Stimulated activated CD4-positive, alpha-beta T cell treated with anti-CD3 and anti-CD28 coated beads, TNF-alpha, amount 100 ng/mL, for 24 hours (primary cell): ENCODE results near the gene NKTR.
"Not testable (repeated sequence)": the region's sequence is repeated elsewhere in the genome, so short reads cannot be mapped to it uniquely, and the experiment has no call there.

Source experiments
- DNase-seq, 3 experiments: peaks; one replicate each; pipeline ENCODE4 v3.0.0-alpha.2; 2020; ENCODE audit warnings: low read depth in 3 of 3

The NKTR gene

DNA sequence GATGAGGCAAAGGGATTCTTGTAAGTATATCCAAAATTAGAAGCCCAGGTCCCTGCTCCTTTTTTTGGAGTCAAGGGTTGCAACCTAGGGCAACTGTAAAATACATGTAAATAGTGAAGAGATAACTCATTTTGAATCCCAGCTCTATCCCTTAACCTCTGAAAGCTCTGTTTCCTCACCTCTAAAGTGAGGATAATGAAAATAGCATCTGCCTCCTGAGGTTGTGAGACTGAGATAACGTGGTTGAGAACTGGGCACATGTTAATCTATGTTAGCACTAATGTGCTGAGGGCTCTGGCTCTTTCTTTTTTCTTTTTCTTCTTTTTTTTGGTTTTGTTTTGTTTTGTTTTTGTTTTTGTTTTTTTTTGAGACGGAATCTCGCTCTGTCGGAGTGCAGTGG lies 4.8 kb upstream of the NKTR start:
- DNase-seq, result no peak

DNA sequence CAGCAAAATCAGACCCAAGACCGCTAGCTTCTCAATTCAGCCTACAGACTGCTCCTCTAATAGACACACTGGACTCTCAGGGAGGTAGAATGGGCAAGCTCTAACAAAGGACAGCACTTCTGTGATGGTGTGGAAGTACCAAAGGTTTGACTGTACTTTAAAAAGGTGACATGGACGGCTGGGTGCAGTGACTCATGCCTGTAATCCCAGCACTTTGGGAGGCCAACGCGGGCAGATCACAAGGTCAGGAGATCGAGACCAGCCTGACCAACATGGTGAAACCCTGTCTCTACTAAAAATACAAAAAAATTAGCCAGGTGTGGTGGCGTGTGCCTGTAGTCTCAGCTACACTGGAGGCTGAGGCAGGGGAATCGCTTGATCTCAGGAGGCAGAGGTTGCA lies 3.4 kb upstream of the NKTR start:
- not testable (repeated sequence) for DNase-seq

DNA sequence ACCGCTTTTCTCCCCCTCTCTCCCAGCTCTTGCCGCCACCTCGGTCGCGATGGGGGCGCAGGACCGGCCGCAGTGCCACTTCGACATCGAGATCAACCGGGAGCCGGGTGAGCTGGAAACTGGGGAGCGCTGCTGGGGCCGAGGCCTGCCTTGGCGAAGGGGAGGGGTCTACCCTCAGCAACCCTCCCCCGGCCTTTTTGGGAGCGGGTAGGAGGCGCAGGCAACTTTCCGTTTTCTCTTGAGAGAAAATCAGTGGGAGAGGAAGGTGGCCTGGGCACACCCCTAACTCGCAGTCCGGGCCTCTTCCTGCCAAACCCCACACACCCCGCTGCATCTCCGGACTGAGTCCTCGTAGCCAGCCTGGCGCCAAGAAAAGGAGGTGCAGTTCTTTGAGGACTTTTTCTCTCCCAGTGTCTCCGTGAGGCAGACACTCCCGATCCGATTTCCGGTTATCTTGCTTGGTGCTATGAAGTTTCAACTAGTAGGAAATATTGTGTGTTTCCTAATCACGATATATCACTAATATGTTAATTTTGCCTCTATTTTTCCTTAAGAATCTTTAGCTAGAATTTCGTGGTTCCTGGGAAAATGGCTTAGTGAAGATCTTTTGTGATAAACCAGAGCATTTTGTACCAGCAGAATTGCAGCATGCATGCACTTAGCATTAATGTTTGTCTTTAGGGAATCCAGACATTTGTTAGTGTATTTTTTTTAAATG lies 631 bp downstream of the NKTR start:
- DNase-seq, result peak; percentile 31 to 65 (median 44)

DNA sequence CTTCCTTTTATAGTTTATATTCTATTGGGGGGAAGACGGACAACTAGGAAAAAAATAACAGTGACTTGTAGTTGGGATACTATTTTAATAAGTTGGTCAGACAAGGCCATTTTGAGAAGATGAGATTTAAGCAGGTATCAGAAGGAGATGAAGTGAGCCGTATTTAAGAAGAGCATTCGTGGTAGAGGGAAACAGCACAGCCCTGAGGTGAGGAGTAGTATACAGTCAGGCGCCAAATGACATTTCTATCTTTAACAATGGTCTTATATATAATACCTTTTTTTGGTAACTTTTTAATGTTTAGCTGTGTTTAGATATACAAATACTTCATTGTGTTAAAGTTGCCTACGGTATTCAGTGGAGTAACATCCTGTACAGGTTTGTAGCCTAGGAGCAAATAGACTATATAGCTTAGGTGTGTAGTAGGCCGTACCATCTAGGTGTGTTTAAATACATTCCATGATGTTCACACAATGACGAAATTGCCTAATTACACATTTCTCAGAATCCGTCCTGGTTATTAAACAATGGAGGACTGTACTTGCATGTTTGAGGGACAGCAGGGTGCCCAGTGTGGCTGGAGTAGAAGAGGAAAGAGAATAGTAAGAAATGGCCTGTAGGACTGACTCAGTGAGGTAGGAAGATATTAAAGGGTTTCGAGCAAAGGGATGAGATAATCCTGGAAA lies 1.6 kb downstream of the NKTR start:
- DNase-seq, result no peak

DNA sequence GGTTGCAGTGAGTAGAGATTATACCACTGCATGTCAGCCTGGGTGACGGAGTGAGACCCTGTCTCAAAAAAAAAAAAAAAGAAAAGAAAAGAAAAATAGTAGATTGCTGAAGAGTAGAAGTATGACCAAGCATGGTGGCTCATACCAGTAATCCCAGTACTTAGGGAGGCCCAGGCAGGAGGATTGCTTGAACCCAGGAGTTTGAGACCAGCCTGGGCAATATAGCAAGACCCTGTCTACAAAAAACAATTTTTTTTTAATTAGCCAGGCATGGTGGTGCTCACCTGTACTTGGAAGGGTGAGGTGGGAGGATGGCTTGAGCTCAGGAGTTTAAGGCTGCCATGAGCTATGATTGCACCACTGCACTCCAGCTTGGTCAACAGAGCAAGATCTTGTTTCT lies 2.5 kb downstream of the NKTR start:
- no peak for DNase-seq

DNA sequence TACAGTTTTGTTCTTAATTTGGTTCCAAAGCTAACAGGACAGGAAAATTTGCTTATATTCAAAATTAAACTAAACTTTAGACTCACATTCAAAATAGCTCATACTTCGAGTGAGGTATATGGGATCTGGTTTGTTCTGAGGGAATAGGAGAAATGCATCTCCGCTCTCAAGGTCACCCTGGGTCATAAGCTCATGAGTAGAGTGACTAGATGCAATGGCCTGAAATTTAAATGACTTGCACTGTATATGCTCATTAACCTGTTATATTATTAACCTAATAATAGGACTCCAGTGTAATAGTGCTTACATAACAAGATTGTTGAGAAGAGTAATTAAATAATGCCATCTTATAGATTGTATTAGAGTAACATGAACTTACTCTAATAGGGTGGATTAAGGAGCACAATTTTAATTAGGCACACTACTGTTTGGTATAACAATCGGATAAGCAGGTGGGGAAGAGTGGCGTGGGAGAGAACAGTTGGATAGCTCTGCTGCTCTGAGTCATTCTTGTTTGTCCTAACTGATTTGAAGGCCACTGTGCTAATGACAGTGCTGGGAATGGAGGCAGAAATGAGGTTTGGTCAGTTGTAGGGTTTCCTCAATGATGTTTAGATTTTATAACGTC lies 5.2 kb downstream of the NKTR start:
- DNase-seq, result no peak

DNA sequence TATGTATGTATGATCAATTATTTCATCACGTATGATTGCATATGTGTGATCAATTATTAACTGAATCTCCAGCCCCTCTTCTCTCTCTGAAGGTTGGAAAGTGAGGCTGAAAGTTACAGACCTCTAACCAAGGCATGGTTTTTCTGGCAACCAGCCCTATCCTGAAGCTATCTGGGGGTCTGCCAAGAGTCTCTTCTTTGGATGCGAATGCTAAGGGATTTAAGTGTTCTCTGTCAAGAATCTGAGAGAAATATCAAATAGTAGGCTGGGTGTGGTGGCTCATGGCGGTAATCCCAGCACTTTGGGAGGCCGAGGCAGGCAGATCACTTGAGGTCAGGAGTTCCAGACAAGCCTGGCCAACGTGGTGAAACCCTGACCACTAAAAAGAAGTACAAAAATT lies 8.1 kb downstream of the NKTR start:
- no peak for DNase-seq

DNA sequence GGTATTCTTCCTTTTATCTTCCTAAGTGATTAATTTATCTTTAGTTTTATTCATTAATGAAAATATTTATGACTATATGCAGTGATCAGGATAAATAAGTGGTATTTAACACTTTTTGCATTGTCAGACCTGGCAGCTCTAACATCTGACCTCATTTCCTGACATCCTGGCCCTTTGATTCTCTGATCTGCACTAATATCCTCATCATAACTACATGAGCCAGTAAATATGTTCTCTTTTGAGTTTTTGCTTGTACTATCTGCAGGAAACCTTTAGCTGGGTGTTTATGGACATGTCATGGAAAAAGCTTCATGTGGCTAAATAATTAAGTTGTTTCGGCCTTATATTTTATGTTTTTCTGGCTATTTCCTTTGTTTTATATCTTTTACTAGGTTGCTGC lies 10.5 kb downstream of the NKTR start:
- no peak for DNase-seq

DNA sequence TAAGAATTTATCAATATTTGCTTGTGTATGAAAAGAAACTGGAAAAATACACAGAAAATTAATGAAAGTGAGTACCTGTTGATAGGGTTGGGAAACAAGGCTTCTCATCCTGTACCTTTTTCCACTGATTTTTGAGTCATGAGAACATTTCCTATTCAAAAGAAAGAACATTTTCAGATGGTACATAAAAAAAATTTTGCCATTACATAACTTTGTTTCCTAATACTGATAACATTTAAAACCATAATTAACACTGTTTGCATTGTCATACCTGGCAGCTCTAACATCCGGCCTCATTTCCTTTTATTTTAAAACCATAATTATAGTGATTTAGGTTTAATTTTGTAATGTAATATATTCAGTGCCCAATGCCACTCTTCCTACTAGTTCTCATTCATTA lies 11.7 kb downstream of the NKTR start:
- no peak for DNase-seq

DNA sequence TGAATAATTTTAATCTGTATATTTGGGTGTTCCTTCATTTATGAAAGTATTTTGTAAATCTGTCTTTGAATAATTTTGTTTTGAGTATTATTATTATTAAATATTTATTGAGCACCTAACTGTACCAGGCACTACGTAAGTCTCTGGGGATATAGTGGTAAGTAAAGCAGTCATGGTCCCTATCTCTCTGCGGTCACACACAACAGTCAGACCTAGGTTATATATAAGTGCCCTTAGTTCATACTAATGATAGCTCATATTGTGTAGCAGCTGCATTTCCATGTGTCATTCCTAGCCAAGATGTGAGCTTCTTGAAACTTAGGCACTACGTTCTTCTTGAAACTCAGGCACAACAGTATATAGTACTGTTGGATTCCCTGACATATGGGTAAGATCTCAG lies 12.4 kb downstream of the NKTR start:
- no peak for DNase-seq

DNA sequence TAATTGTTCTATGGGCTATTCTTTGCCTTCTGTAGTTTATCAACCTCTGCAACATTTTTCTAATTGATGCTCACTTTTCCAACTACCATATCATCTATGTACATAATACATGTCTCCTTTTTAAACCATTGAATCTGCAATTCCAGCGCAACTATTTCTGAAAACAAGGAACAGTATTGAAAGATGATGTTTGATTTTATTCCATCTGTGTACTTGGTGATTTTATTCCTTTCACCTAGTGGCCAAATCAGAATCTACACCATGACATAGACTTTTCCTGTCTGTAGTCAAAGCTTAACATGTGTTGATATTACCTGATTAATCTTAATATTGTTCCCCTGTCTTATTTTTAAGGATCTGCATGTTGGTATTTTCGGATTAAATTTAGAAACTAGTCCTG lies 13.0 kb downstream of the NKTR start:
- DNase-seq, result no peak

DNA sequence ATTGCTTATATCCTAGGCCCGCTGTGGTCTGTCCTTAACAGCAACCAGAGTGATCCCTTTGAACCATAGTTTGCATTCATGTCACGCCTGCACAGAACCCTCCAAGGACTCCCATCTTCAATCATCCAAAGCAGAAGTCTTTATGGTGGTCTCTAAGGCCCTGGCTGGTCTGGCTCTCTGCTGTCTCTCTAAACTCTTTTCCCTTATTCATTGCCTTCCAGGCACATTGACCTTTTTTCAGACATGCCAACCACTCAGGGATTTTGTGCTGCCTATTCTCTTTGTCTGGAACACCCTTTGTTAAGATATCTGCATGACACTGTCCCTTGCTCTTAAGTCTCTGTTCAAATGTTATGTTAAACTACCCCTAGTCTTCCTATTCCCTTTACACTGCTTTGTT lies 31.1 kb downstream of the NKTR start:
- no peak for DNase-seq

DNA sequence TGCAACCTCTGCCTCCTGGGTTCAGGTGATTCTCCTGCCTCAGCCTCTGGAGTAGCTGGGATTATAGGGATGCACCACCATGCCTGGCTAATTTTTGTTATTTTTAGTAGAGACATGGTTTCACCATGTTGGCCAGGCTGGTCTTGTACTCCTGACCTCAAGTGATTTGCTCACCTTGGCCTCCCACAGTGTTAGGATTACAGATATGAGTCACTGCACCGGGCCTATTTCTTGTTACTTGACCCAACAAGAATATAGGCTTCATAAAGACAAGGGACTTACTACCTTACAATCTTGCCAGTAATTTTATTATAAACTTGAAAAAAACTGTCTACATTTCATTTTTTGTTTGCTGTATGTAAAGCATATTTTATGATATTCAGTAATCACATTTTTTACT lies 31.7 kb downstream of the NKTR start:
- no peak for DNase-seq

DNA sequence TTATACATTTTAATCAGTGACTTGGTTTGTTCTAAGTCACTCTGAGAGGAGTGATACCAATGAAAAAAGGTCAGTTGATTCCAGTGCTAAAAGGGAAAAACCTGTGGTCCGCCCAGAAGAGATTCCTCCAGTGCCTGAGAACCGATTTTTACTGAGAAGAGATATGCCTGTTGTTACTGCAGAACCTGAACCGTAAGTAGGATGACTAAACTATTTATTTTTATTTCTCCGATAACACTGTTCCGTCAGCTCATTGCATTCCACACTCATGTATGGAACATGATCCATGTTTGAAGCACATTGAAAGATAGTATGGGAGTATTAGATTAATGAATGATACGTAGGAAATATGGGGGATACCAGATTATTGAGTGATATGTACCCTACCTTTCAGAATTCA lies 33.1 kb downstream of the NKTR start:
- no peak for DNase-seq

DNA sequence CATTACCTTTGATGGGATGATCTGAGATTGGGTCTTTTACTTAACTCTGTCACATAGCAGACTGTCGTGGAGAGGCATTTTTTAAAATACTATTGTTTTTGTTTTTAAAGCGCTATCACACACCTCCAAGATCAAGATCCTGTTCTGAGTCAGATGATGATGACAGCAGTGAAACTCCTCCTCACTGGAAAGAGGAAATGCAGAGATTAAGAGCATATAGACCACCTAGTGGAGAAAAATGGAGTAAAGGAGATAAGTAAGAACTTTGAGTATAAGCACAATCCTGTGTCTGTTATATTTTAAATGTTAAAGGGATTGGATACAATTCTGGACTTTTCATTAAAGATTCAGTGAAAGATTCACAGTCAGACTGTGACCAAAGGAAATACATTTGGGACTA lies 34.6 kb downstream of the NKTR start:
- DNase-seq, result no peak

DNA sequence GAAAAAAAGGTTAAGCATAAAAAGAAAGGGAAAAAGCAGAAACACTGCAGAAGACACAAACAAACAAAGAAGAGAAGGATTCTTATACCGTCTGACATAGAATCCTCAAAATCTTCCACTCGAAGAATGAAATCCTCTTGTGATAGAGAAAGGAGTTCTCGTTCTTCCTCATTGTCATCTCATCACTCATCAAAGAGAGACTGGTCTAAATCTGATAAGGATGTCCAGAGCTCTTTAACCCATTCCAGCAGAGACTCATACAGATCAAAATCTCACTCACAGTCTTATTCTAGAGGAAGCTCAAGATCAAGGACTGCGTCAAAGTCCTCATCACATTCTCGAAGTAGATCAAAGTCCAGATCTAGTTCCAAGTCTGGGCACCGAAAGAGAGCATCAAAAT lies 36.5 kb downstream of the NKTR start:
- DNase-seq, result no peak

DNA sequence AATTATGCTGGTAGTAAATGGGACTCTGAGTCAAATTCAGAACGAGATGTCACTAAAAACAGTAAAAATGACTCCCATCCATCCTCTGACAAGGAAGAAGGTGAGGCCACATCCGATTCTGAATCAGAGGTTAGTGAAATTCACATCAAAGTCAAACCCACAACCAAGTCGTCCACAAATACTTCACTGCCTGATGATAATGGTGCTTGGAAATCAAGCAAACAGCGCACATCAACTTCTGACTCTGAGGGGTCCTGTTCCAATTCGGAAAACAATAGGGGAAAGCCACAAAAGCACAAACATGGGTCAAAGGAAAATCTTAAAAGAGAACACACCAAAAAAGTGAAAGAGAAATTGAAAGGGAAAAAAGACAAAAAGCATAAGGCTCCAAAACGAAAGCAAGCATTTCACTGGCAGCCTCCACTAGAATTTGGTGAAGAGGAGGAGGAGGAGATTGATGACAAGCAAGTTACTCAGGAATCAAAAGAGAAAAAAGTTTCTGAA lies 37.9 kb downstream of the NKTR start:
- DNase-seq, result peak in 1 of 3 experiments; percentile 42

DNA sequence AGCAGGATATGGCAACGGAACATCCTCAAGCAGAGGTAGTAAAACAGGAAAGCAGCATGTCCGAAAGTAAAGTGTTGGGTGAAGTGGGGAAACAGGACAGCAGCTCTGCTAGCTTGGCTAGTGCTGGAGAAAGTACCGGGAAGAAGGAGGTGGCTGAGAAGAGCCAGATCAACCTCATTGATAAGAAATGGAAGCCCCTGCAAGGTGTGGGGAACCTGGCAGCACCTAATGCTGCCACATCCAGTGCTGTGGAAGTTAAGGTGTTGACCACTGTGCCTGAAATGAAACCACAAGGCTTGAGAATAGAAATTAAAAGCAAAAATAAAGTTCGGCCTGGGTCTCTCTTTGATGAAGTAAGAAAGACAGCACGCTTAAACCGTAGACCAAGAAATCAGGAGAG lies 38.7 kb downstream of the NKTR start:
- no peak for DNase-seq

DNA sequence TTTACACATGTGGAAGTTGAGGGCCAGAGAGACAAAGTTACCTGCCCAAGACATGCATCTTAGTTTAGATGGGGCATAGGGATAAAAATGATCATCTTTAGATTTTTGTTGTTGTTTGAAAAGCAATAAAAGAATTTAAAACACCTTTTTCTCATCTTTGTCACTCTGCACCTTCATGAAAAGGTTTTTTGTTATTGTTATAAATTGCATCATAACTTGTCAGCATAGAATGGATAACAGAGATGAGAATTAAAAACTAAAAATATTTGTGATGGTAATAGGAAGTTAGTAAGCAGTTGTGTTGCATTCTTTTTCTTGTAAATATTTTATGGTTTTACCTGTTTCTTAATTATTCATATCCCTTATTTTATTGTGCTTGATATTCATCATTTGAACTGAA lies 39.6 kb downstream of the NKTR start:
- no peak for DNase-seq

DNA sequence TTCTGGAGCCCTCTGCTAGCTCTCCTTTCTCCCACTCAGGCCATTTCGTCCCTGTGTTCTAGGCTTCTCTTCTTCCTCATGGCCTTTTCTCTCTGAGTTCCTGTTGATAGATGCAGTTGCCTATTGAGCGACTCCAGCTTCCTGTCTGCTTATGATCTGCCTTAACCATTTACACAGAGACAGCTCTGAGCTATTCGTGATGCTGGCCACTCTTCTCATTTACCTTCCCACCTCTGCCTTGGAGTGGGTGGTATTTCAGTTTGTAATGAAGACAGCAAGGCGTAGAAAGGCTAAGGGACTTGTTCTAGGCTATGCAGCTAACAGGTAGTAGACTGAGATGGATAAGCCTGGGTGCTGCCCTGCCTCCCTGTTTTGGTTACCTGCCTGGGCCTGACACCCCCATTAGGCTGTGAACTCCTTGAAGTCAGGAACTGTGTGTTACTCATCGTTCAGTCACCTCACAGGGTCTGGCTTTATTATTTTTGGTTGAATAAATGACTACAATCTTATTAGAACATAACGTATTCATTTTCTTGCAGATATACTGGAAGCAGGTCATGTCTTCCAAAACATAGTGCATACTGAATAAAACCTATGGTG lies 40.4 kb downstream of the NKTR start:
- DNase-seq, result no peak

DNA sequence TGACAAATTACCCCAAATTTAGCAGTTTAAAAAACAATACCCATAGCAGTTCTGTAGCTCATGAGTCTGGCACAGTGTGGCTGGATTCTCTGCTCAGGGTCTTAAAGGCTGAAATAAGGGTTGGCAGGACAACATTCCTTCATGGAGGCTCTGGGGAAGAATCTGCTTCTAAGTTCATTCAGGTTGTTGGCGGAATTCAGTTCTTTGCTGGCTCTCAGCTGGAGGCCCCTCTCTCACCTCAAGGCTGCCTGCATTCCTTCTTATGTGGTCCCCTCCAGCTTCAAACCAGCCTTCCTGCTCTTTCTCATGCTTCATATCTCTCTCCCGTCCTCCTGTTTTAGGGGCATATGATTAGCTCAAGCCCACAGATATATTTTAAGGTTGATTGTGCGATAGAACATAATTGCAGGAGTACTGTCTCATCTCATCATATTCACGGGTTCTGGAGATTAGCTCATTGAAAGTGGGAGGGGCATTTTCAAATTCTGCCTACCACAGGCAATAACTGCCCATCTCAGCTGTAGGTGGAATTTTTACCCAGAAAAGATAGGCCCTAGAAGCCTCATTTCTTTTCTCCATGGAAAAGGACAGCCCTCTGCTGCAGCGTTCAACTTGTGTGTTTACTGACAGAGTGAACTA lies 47.5 kb downstream of the NKTR start:
- no peak for DNase-seq

DNA sequence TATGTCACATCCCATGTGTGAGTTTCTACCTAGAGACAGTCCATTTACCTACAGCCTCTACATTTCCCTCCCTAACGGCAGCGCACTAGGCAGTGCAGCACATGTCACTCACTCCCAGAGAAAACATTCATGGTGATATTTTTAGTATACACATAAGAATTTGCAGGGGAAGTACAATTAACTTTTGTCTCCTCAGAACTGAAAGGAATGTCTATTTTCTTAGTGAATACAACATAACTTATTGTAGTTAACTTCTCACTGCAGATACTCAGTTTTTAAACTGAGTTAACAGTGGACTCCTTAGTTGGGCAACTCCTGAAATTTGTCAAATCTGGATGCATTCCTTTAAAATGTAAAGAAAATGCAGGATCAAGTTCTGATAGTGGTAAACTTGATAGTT lies 48.5 kb downstream of the NKTR start:
- DNase-seq, result no peak
